ENCODE measurements around the gene SLC1A5.

- TF ChIP-seq, protein P1, sequence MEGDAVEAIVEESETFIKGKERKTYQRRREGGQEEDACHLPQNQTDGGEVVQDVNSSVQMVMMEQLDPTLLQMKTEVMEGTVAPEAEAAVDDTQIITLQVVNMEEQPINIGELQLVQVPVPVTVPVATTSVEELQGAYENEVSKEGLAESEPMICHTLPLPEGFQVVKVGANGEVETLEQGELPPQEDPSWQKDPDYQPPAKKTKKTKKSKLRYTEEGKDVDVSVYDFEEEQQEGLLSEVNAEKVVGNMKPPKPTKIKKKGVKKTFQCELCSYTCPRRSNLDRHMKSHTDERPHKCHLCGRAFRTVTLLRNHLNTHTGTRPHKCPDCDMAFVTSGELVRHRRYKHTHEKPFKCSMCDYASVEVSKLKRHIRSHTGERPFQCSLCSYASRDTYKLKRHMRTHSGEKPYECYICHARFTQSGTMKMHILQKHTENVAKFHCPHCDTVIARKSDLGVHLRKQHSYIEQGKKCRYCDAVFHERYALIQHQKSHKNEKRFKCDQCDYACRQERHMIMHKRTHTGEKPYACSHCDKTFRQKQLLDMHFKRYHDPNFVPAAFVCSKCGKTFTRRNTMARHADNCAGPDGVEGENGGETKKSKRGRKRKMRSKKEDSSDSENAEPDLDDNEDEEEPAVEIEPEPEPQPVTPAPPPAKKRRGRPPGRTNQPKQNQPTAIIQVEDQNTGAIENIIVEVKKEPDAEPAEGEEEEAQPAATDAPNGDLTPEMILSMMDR (IDR thresholded peaks at IDR 0.05) = no peak
- TF ChIP-seq EP300 (IDR thresholded peaks at IDR 0.05) (peak in 1 of 2 donors; percentile 85), POLR2A (IDR thresholded peaks at IDR 0.05) (no peak)
These were observed 2.0 kb downstream of the SLC1A5 start for GRCh38 chr19:46786236-46787039.

Data from tibial nerve (tissue), 4 donors.